CD4-positive, alpha-beta T cell treated with Interleukin-6 at 100 ng/mL for 8 hours (primary cell): Measurements from ENCODE around the gene TMEM260.
"Not testable (repeated sequence)": the region's sequence is repeated elsewhere in the genome, so short reads cannot be mapped to it uniquely, and the experiment has no call there.

Experiments
- DNase-seq: peaks from one replicate; pipeline ENCODE4 v3.0.0-alpha.2; 2020; ENCODE audit warnings: mixed read lengths, low spot score

Gene TMEM260

DNA sequence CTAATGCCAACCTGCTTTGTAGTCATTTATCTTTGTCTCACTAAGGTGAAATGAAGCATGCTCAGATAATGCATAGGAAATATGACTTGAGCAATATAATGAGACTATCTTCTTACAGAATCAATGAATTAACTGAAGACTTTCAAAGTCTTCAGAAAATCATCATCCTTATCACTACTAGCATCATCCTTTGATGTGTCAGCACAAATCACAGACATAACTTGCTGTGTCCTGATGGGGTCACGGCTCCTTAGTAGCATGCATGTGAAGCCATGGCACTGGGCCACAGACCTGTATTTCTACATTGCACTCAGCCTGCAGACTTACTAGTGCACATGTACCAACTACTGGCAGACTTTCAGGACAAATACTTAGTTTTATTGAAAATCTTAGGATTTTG is 18.9 kb downstream of the TMEM260 start:
- no peak for DNase-seq

DNA sequence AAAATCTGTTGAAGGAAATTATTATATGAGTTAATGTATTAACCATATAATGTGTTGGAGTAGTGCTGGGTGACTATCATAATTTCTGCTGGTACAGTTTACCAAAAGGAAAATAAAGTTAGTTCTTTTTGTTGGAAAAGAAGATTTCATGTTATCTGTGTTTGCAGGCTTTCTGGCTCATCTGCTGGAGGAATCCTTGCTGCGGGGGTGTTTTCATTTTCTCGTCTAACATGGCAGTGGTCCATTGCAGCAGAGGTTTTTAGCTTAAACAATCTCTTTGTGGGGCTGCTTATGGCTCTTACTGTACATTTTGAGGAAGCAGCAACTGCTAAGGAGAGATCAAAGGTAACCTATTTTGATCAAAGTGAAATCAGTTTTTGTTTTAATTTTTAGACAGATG is 24.1 kb downstream of the TMEM260 start:
- DNase-seq: no peak

DNA sequence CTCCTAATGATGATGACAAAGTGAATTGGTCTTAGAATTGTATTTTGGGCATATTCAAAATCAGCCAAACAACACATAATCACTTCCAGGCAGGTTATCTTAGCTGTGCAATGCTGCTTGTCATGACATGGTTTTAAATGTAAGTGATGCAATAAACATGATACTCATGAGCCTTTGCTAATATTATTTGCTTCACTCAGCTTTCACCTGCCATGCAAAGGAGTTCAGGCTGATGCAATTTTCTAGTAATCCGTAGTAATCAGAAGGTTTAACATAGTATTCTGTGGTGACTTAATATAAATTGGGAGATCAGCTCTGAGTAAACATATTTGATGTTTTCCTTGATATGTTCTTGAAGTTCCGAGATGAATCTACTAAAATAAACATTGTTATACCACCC is 29.1 kb downstream of the TMEM260 start:
- DNase-seq: no peak

DNA sequence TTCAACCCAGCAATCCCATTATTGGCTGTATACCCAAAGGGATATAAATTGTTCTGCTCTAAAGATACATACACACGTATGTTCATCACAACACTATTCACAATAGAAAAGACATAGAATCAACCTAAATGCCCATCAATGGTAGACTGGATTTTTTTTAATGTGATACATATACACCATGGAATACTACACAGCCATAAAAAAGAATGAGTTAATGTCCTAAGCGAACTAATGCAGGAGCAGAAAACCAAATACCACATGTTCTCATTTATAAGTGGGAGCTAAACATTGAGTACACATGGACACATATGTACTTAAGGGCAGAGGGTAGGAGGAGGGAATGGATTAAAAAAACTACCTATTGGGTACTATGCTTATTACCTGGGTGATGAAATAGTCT is 32.1 kb downstream of the TMEM260 start:
- not testable (repeated sequence) for DNase-seq

DNA sequence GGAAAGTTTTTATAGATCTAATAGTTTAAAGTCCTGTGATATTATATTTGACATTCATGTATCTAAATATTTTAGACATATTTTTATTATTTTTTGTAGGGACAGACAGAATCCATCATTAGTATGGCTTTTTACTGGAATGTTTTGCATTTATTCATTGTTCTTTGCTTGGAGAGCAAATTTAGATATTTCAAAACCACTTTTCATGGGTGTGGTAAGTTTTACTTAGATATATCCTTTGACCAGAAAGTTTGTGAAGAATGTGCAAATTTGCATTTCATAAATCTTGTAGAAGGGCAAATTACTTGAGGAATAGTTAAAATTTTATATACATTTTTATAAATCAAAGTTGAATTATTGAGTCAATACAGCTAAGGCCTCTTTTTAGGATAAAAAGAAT is 37.5 kb downstream of the TMEM260 start:
- DNase-seq: no peak

DNA sequence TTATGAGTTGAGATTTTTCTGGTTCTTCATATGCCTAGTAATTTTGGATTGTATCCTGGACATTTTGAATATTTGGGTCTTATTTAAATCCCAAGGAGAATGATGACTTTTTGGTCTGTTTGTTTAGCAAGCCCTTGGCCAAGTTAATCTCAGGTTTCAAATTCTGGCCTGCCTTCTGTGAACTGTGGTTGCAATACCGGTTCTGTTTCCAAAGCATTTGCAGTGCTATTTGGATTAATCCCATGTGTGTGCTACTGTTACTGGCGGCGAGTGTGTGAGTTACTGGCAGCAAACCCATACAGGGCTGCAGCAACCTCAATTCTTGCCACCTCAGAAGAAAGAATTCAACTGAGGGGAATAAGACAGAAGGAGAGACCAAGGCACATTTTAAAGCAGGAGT is 51.1 kb downstream of the TMEM260 start:
- DNase-seq: no peak

DNA sequence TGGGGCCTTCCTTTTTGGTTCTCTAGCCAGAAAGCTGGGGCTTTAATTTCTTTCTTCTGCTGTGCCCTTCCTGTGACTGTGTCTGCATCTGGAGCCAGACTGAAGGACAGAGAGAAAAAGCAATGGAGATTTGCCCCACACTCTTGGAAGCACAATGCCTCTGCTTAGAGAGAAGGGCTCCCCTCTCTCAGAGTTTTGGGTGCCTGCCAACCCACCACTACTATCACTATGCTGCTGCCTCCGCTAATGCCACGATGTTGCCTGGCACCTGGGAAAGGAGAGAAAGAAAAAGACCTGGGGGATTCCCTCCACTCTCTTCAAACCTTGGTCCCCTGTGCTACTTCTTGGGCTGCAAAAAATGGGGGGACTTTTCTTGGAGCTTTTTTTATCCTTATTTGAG is 52.6 kb downstream of the TMEM260 start:
- DNase-seq: no peak

DNA sequence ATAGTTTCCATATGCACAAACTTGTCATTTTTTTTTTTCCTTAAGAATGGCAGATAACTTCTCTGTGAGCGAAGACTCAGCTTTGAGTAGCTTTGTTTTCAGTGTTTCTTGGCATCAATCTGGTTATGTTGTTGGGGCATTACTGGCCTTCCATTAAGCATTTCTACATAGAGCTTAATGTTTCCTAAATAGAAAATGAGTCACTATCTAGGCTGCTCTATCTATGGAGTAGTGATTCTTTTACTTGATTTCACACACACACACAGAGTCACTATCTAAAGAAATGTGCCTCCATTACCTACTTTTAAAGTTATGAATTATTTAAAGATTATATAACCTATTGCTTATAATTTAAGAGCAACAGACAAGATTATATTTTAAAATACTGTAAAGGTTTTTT is 53.9 kb downstream of the TMEM260 start:
- DNase-seq: no peak

DNA sequence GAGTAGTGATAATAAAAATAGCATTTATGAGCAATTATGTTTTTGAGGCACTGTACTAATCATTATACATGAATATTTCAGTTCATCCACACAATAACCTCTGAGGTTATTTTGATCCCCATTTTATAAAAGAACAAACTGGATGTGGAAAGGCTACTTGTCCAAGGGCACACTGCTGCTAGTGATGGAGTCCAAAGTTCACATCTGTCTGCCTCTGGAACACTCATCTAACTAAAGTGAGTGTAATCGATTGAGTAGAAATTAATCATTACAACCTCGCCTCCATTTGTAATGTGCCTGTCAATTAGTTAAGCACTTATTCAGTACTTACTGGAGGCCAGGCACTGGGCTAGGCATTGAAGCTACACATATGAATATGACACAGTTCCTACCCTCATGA is 55.4 kb downstream of the TMEM260 start:
- DNase-seq: no peak

DNA sequence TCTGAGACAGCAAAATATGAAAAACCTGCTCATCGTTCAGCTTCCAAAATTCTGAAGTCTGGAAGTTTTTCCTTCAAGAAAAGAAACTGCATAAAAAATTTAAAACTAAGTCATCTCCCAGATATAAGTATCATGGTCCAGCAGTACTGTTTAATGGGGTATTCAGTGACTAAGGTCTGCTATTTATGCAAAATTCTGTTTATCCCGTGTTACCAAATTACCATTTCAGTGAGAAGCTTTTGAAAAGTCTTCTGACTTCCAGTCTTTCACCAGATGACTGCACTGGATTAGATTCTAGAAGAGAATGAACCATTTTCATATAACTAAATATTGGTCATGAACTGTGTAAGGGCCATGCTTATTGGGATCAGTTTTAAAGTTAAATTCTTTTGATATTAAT is 67.9 kb downstream of the TMEM260 start:
- DNase-seq: no peak

DNA sequence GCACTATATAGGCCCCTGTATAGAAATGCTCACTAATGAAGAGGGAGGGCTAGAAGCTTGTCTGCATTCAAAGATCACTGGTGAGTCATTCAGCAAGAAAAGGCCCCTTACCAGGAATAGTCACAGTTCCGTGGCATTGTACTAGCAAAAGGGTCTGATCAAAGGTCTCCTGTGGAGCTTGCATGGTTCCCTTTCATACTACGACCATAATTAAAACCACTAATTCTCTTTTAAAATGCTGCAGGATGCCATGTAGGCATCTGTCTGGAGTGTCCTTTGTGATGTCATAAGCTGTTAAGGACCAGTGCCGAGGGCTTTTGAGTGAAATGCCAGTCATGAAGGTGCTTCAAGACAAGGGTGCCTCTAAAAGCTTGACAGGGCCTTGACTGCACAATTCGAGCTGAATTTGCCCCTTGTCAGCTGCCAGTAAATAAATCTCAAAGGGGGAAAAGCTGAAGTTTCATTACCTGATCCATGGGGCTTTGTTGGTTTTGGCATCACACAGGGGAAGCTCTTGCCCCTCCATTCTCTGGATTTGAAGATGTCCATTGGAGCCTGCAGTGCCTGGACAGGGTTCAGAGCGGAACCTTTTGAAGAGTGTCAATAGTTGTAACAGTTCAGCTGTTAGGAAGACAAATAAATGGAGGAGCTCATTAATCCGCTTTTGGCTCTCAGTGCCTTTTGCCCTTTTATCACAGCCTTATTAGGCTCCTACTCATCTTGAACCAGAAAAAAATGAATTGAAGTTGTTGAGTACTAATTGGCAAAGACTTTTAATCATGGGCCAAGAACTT is 69.1 kb downstream of the TMEM260 start:
- no peak for DNase-seq

DNA sequence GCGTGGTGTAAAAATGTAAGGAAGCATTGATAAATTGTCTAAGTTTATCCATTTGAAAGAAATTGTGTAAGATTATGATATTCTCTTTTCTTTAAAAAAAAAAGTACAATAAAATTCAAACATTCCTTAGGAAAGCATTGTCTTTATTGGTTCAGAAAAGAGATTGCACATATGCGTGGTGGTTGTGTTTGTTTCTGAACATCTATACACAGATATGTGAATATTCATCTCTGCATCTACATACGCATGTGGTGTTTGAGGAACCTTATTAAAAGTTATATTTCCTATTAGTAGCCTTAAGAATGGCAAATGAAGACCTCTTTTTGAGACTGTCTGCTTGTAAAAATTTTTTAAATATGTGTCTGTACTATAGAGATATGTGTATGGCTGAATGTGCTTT is 69.8 kb downstream of the TMEM260 start:
- DNase-seq: no peak

DNA sequence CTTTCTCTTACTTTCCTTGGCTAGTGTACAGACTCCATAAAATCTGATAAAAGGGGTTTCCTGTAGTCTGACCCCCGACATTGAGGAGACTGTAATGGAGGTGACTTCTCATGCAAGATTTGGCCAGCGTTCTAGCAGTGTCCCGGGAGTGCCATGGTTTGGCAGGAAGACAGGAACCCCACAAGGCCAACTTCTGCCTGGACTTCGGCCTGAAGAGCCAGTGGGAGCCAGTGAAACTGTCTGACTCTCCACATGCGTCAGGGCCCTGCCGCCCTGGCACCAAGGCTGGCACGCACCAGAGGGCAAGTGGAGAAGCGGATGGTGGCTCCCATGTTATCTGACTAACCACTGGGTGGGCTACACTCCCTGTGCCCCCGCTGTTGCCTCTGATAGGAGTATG is 70.5 kb downstream of the TMEM260 start:
- DNase-seq: no peak

DNA sequence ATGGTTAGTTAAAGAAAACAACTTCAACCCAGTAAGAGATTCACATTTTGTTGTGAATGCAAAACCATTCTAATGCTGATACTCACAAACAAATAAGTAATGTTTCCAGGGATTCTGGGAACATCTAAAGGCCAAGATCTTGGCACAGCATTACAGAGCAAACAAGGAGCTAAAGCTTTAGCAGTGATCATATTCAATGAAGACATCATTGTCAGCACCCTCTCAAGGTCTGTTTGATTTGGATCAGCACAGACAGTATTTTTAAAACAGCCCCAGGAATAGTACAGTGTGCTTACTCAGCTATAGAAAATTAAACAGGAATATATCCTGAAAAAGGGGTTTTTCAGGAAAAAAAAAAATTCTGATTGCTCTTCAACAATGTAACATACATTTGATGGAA is 71.4 kb downstream of the TMEM260 start:
- no peak for DNase-seq

DNA sequence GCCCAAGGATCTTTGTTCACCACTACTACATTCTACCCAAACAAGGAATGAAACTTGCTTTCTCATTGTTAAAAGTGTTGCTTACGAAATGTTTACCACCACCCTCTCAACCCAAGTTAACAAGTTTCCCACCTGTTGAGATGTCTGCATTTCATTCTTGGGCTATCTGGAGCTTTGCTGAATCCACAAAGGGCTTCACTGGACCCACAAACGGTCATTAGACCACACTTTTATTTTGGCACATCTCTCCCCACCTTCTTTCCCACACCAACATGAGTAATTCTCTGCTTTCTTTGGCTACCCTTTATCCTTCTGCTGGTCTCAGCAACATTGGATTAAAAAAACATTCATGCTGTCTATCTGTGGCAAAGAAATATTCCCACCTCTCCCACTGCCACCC is 78.0 kb downstream of the TMEM260 start:
- DNase-seq: no peak

DNA sequence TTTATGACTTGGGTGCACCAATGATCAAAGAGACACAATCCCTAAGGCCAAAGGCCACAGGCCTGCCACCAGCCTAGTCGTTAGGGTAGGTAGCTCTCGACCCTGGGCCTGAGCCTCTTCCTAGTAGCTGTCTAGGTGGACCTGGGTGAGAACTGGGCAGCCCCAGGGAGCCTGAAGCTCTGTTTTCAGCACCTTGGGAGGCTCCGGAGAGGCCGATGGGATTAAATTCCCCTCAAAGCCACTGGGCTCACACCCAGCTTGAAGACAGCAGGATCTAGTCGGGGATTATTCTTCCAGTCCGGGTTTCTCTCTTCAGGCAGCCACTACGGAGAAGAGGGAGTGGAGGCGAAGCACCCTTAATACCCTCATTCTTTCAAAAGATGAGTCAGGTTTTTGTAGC is 79.8 kb downstream of the TMEM260 start:
- no peak for DNase-seq

DNA sequence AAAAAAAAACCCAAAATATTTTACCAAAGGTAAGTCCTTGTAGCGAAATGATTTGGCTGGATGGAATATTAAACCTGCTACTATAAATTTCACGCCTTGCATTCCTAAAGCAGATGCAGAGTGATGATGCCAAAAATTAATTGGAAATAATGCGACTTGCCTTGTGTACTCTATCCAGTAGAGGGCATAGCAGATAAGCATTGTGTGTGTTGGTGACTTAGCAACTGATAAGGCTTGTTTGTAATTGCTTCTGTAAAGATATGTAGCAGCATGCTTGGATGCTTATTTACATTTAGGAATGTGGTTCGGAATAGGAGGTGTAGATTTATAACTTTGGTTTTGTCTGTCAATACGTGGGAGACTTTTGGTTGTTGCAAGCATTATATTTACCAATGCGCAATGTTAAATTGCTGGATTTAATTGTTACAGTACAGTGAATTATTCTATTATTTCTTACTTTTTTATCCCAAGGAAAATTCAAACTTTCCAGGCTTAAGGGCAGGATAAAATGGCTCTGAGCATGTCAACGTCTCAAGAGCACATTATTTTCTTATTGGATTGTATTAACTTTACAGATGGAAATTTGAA is 80.5 kb downstream of the TMEM260 start:
- no peak for DNase-seq

DNA sequence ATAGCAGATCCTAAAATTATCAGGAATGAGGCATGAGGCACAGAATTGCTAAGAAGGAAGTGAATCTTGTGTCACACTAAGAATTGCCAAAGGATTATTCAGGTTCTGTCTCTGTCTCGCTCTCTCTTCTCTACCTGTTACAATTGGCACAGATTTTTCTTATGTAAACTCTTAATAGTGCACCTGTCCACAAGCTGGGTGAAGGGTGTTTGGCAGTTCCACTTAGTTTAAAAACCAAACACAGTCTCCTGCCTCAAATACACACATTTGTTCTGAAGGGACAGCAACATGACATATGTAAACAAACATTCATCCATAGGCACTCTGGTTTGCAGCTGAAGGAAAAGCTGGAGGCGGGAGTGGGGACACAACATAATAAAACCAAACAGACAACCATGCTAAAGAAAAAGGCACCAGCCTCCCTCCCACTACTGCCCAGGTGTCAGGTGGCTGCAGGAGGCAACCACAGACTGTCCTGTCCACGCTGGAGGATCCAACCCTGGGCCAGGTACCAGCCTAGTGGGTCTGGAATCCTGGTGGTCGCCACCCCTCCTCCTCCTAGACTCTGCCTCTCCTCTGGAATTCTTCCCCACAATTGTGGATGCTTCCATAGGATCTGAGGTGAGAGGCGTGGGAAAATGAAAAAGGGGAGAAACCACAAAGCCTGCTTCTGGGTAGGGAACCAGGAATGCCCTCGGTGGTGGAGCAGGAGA is 81.2 kb downstream of the TMEM260 start:
- DNase-seq: no peak

DNA sequence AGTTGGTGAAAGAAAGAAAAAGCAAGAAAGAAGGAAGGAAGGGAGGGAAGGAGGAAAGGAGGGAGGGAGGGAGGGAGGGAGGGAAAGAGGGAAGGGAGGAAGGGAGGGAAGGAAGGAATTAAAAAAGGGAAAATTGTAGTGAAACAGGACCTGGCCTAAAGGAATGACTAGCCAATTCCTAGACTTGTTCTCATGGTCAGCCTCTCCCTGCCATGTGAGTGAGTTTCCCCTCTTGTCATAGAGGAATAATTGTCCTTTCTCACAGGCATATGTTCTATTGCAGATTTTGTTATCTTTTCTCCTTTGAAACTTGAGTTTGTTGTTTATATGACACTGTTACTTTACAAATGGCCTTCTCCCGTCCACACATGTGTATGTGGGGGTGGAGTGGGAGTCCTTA is 81.9 kb downstream of the TMEM260 start:
- no peak for DNase-seq

DNA sequence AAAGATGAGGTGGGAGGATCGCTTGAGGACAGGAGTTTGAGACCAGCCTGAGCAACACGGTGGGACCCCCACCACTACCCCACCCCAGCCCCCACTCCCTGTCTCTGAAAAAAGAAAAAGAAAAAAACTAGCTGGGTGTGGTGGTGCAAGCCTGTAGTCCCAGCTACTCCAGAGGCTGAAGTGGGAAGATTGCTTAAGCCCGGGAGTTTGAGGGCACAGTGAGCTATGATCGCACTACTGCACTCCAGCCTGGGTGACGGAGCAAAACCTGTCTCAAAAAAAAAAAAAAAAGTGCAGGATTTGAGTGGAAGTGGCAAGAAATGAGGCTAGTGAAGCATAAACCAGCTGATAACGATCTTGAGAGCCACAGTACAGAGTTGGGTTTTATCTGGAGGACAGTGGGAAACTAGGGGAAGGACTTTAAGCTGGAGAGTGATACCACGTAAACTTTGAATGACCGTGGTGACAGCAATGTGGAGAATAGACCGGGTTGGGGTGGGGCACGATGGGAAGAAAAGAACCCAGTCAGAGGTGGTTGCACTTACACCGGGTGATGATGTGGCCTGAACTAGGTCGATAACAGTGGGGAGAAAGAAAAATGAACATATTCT is 85.3 kb downstream of the TMEM260 start:
- DNase-seq: no peak

DNA sequence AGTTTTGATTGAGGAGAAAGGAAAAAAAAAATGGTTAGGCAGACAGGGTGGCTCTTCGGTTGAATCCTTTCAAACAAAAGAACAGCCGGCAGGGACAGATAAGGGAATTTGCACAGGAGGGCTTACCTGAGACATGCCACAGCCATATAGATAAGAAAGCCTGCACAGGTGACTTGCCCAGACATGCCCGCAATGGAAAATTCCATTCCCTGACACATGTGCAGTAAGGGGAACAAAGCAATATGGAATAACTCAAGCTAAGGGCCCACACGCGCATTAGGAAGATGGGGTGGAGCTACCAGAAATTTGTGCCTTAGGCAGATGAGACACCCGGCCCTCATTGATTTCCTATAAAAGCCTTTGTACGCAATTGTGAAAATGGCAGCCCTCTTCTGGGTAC is 86.7 kb downstream of the TMEM260 start:
- DNase-seq: no peak

DNA sequence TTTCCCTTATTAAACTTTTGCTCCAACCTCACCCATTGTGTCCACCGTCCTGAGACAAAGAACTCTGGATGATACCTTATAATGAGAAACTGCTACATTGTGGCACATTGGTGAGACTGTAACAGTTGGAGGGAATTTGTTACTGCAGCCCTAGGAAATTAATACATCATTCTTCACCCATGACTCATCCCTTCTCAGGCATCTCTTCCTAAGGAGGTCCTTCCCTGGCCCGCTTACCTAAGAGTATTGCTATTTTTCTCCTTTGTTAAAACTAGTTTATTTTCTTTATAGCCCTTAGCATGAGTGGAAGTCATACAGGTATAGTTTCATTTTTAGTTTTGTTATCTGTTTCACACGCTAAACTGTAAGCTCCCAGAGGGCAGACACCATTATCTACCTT is 87.1 kb downstream of the TMEM260 start:
- no peak for DNase-seq

DNA sequence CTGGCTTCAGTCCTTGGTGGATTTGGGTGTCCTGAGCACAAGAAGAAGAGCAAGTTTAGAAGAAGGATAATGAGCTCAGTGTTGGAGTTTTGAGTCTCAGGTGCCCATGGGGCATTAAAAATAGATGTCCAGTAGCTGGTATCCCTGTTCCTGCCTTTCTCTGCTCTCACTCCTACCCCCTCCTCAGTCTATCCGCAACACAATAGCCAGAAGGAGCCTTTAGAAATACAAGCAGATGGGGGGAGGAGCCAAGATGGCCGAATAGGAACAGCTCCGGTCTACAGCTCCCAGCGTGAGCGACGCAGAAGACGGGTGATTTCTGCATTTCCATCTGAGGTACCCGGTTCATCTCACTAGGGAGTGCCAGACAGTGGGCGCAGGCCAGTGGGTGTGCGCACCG is 87.7 kb downstream of the TMEM260 start:
- not testable (repeated sequence) for DNase-seq
